GF-D8 (cell line): ENCODE data around the gene KRTAP10-1.

Experiments used
- DNase-seq: peaks from one replicate; lab custom pipeline; 2025; lab: John Stamatoyannopoulos, UW

Gene KRTAP10-1

GRCh38 chr21:44547656-44548331 lies 7.8 kb upstream of the KRTAP10-1 start:
- no peak for DNase-seq

- no peak for DNase-seq
These were observed 4.6 kb upstream of the KRTAP10-1 start for GRCh38 chr21:44544566-44544965.

DNA sequence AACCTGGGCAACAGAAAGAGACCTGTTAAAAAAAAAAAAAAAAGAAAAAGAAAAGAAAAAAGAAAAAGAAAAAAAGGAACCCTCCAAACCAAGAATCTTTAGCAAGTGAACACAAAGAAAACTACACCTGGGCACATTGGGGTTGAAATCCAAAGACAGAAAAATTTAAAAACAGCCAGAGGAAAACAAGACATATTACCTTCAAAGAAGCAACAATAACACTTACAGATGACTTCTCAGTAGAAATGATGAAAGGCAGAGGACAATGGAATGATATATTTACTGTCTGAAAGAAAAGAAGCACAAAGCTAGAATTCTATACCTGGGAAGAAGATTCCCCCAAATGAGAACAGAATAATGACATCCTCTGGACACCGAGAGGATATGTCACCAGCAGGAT lies 2.7 kb upstream of the KRTAP10-1 start:
- DNase-seq = no peak

DNA sequence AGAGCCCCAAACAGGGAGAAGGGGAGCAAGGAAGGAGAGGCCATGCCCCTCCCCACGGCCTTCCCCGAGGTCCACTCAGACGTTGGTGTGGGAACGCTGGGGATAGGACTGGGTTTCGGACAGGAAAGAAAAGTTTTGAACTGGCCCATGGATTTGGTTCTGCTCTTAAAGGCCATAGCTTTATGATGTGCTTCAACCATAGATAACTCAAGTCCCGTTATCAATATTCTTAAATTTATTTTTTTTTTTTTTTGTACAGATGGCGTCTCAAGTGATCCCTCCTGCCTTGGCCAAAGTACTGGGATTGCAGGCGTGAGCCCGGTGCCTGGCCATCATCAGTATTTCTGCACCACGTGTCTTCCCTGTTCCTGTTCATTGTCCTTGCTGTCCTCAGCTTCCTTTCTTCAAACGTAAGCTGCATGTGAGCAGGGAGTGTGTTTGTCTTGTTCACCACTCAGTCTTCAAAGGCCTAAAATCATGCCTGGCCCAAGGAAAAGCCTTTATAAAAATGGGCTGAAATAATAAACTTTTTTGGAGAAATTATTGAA lies 820 bp upstream of the KRTAP10-1 start:
- DNase-seq = no peak

- no peak for DNase-seq
These were observed 949 bp downstream of the KRTAP10-1 start for GRCh38 chr21:44539046-44539445.

DNA sequence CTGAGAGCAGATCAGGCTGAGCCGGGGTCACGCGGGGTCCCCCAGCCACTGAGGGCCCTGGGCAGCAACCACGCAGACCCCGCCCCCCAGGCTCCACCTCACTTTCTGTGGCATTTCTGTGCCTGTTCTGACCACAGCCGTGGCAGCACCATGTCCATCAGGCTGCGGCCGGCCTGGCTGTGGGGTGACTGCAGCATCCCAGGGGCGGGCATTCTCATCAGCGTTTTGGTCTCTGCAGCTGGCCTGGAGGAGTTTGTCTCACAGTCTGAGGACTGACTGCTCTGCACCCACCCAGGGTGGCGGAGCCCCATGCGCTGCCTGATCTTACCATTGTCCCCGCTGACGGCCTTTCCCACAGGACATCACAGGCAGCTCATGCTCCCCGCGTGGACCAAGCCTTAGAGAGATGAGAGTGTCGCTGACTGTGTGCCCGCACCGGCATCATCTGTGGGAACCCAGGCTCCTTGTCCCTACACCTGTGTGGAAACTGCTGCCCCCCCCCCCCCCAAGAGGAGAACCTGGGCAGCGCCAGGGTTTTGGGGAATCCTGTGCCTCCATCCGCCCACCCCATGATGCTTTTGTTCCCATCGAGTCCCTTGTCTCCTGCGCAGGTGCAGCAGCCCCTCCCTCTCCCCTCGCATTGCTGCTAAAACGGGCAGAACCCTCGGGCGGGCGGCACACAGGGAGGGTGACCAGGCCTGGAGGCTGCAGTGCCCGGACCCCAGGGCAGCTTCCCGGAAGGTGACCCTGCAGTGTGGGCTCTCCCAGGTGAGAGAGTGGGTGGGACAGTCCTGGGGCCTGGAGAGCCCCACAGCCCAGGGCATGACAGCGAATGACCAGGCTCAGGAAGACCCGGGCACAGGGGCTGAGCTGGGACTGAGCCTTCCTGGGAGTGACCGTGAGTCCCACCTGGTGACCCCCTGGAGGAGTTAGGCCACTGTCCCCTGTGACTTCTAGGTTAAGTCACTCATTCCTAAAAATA lies 1.8 kb downstream of the KRTAP10-1 start:
- no peak for DNase-seq

DNA sequence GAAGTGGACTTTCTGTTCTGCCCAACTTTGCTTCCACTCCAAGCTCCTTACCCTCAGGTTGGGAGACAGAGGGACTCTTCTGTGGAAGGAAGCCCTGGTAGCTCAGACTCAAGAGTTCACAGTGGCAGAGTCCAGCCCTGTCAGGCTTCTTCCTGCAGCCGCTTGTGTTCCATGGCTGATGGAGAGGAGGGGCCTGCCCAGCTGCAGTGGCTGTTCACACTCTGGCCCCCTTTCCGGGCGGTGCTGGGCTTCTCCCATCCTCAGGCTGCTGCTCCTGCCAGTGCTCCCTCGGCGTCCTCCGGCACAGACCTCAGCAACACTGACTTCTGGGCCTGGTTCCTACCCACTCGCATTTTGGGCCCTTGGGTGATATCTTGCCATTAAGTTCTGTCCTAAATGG lies 4.0 kb downstream of the KRTAP10-1 start:
- DNase-seq = no peak

DNA sequence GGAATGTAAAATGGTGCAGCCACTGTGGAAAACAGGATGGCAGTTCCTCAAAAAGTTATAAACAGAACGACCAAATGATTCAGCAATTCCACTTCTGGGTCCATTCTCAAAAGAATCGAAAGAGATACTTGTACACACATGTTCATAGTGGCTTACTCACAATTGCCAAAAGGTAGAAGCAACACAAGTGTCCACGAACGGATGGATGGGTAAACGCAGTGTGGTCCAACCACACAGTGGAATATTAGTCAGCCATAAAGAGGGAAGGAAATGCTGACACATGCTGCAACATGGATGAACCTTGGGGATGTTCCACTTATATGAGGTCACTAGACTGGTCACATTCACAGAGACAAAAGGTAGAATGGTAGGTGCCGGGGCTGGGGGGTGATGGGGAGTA lies 5.3 kb downstream of the KRTAP10-1 start:
- DNase-seq = no peak

DNA sequence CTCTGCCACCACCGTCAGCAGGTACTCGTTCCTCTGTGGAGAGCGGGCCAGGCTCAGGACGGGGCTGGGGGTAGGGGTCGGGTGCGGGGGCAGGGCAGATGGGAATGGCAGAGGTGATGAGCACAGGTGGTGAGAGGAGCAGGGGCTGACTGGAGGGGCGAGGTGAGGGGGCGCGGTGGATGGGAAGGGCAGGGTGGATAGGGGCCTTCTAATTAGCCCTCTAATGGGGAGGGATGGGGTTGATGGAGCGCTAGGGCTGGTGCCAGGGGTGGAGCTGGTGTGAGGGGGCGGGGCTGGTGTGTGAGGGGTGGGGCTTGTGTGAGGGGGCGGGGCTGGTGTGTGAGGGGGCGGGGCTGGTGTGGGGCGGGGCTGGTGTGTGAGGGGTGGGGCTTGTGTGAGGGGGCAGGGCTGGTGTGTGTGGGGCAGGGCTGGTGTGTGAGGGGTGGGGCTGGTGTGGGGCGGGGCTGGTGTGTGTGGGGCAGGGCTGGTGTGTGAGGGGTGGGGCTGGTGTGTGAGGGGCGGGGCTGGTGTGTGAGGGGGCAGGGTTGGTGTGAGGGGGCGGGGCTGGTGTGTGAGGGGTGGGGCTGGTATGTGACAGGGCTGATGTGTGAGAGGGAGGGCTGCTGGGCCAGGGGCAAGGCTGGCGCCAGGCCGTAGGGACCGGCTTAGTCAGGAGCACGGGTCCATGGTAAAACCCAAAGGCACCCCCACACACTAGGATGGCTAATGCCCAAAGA lies 5.9 kb downstream of the KRTAP10-1 start:
- no peak for DNase-seq

DNA sequence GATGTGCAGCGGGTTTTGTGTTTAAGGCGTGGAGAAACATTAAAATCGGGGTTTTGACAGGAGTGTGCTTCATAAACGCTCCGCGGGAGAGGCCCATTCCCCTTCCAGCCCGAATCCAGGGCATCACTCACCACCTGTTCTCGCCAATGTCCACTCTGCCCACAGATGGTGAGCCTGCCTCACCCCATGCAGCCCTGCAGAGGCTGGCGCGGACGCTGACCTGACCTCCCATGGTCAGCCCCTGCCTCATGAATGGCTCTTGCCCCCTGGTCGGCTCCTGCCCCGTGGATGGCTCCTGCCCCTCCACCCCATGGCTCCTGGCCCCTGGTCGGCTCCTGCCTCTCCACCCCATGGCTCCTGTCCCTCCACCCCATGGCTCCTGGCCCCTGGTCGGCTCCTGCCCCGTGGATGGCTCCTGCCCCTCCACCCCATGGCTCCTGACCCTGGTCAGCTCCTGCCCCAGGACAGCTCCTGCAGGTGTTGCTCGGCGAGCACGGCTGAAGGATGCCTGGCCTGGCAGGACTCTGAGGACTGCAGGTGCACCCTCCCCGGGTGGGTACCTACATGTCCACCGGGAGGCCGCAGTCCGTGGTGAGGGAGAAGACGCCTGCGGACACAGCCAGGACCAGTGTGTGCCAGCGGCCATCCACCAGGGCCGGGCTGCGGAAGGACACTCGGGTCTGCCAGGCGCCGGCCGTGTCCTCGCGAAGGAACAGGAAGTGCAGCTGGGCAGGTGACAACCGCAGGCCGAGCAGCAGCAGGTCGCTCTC lies 6.7 kb downstream of the KRTAP10-1 start:
- DNase-seq = no peak

DNA sequence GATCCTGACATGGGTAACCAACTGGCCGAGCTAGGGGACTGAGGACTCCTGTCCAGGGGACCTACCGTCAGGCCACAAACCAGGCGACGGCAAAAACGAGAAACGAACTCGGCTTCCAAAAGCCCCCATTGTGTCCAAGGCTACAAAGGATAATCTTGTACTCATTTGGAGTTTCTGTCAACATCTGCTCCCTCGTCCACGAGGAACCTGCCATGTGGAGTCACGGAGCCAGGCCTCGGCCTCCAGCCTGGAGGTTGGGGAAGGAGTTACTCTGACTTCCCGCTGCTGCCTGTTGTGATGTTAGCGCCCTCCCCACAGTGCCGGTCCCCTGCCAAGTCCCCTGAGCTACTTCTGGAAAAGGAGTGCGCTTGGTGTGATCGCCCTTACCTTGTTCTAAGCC lies 7.3 kb downstream of the KRTAP10-1 start:
- DNase-seq = no peak

- DNase-seq = no peak
These were observed 8.1 kb downstream of the KRTAP10-1 start for GRCh38 chr21:44531606-44532564.

DNA sequence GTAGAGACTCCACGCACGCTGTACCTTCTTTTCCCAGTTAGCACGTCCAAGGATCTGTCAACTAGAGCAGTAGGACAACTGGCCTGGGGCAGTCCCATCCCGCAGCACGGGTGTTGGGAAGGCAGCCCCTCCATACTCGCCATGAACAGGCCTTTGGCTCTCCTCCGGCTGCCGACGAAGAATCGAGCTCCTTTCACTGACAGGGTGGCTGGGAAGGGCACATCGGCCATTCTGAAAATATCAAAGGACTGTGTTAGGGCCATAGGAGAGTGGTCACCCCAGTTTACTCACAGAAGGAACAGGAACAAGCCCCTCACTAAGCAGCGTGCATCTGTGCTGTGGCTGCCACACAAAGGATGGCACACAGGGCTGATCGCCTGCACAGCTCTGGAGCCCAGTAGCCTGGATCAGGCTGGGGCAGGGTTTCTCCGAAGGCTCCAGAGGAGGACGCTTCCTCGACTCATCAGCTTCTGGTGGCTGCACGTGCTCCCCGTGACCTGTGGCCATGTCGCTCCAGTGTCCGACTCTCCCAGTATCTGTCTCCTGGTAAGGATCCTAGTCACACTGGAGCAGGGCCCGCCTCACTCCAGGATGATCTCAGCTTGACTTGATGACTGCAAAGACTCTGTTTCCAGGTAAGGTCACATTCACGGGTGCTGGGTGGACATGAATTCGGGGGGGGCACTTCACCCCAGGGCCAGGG lies 8.9 kb downstream of the KRTAP10-1 start:
- DNase-seq = no peak

DNA sequence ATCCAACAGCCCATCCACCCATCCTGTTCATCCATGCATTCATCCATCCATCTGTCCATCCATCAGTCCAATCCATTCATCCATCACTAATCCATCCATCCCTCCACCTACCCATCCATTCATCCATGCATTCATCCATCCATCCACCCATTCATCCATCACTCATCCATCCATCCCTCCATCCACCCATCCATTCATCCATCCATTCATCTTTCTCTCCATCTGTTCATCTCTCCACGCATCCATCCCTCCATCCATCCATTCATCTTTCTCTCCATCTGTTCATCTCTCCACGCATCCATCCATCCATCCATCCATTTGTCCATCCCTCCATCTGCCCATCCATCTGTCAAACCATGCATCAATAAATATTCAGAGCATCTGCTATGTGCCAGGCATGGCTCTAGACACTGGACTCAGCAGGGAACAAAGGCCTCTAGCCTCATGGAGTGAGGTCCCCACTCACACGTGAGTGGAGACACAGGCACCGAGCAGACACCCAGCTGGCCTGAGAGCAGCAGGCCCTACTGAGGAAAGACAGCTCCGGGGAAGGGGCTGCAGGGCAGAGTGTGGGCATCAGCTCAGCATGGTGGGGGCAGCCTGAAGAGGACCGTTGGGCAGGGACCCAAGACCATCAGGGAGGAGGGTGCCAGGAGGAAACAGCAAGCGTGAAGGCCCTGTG lies 9.6 kb downstream of the KRTAP10-1 start:
- no peak for DNase-seq

- no peak for DNase-seq
These were observed 10.4 kb downstream of the KRTAP10-1 start for GRCh38 chr21:44529503-44530125.

GRCh38 chr21:44529011-44529421 lies 11.0 kb downstream of the KRTAP10-1 start:
- DNase-seq = no peak

- no peak for DNase-seq
These were observed 11.4 kb downstream of the KRTAP10-1 start for GRCh38 chr21:44528634-44528995.

GRCh38 chr21:44527983-44528633 lies 11.9 kb downstream of the KRTAP10-1 start:
- no peak for DNase-seq
